Fibroblast of lung (primary cell): ENCODE measurements around the gene ACAD10. TPM values are rescaled to one million over a fixed set of nuclear protein-coding genes. Genes with fewer than 3 reads are reported as not detected.
"Not testable (repeated sequence)": the region's sequence is repeated elsewhere in the genome, so short reads cannot be mapped to it uniquely, and the experiment has no call there.

ENCODE experiments used
- DNase-seq, 2 donors: peaks; one replicate each; pipeline versions ENCODE4 v3.0.0 to v3.0.0-alpha.2; 2010; ENCODE audit warnings: low read depth in 2 of 2
- H2AFZ ChIP-seq: 2 replicates; pipeline ENCODE4 v1.5.1; 2012; ENCODE audit warnings: low read length, control low read depth, inconsistent platforms
- H3K27ac ChIP-seq: 2 replicates; pipeline ENCODE4 v1.5.1; 2011; ENCODE audit warnings: low read length, control low read depth; ENCODE audit not compliant: insufficient read depth
- H3K27me3 ChIP-seq: 2 replicates; pipeline ENCODE4 v1.5.1; 2011; ENCODE audit warnings: mild to moderate bottlenecking, low read length; ENCODE audit not compliant: control insufficient read depth, insufficient read depth
- H3K36me3 ChIP-seq: 2 replicates; pipeline ENCODE4 v1.5.1; 2011; ENCODE audit warnings: low read length; ENCODE audit not compliant: control insufficient read depth, insufficient read depth
- H3K4me1 ChIP-seq: 2 replicates; pipeline ENCODE4 v1.5.1; 2011; ENCODE audit warnings: low read length; ENCODE audit not compliant: control insufficient read depth, insufficient read depth; ENCODE audit errors: extremely low read depth
- H3K4me2 ChIP-seq: 2 replicates; pipeline ENCODE4 v1.5.1; 2011; ENCODE audit warnings: low read length, control low read depth; ENCODE audit not compliant: insufficient read depth; ENCODE audit errors: extremely low read depth
- H3K4me3 ChIP-seq, 4 experiments: fragments of 200-600 bp in 1 of 4; sonication (generic) in 1 of 4; replicated peaks in 1 of 4; 2 replicates each; pipeline ENCODE4 v1.5.1; 2011 to 2016; ENCODE audit warnings: low read length in 4 of 4, low read depth in 3 of 4, mild to moderate bottlenecking in 3 of 4, control low read depth in 2 of 4, inconsistent platforms in 1 of 4, mixed read lengths in 1 of 4; ENCODE audit not compliant: insufficient read depth in 1 of 4; ENCODE audit errors: control extremely low read depth in 1 of 4
- H3K79me2 ChIP-seq: 2 replicates; pipeline ENCODE4 v1.5.1; 2012; ENCODE audit warnings: mild to moderate bottlenecking, low read length, inconsistent platforms; ENCODE audit not compliant: control insufficient read depth, insufficient read depth
- H3K9ac ChIP-seq: 2 replicates; pipeline ENCODE4 v1.5.1; 2011; ENCODE audit warnings: mild to moderate bottlenecking, low read length, control low read depth; ENCODE audit not compliant: insufficient read depth
- H3K9me3 ChIP-seq: 2 replicates; pipeline ENCODE4 v1.5.1; 2012; ENCODE audit warnings: low read depth, low read length; ENCODE audit not compliant: control insufficient read depth, insufficient read depth
- H4K20me1 ChIP-seq: 2 replicates; pipeline ENCODE4 v1.5.1; 2011; ENCODE audit warnings: low read length; ENCODE audit not compliant: control insufficient read depth, insufficient read depth; ENCODE audit errors: extremely low read depth
- CTCF ChIP-seq, 2 donors: IDR thresholded peaks in 1 of 2; conservative IDR thresholded peaks in 1 of 2; 1 replicate in 1 of 2; 2 replicates in 1 of 2; pipeline ENCODE4 v1.5.1; 2011 to 2012; ENCODE audit warnings: low read length in 2 of 2, control low read depth in 1 of 2, inconsistent platforms in 1 of 2, low read depth in 1 of 2, mild to moderate bottlenecking in 1 of 2
- EZH2 ChIP-seq: IDR thresholded peaks from 2 replicates; pipeline ENCODE4 v1.5.1; 2012; ENCODE audit warnings: low read length, control low read depth, mild to moderate bottlenecking; ENCODE audit errors: missing control alignments
- polyA plus RNA-seq, 2 donors: library from polyadenylated mRNA; depleted of rRNA in 1 of 2; stranded (reverse) in 1 of 2; unstranded in 1 of 2; fragments of >200 nt; gene quantifications; 2 replicates each; pipeline ENCODE4 v1.2.1, GENCODE V29; 2011 to 2012; ENCODE audit warnings: missing spikeins in 1 of 2
- total RNA-seq: library from RNA; depleted of rRNA; stranded (reverse); fragments of >200 nt; gene quantifications from 2 replicates; pipeline ENCODE4 v1.2.1, GENCODE V29; 2014

ACAD10 gene
- total and polyA plus RNA-seq, 2 donors (not counting 1 experiment from before 2014, with no cell fraction given), result 11.2 to 19.8 TPM

- H4K20me1 ChIP-seq, result no peaks in the 10 kb centered on the region
Observed at GRCh38 chr12:111761706-111762105, 75.9 kb downstream of the ACAD10 start.

GRCh38 chr12:111763552-111763951, 77.7 kb downstream of the ACAD10 start:
- H3K4me2 ChIP-seq, H4K20me1 ChIP-seq, H3K4me1 ChIP-seq, H3K27ac ChIP-seq, H3K9me3 ChIP-seq, H3K79me2 ChIP-seq, H2AFZ ChIP-seq, H3K9ac ChIP-seq, H3K36me3 ChIP-seq, DNase-seq, H3K4me3 ChIP-seq, H3K27me3 ChIP-seq: not testable (repeated sequence)

More at GRCh38 chr12:111761706-111762105, 75.9 kb downstream of the ACAD10 start:
- peaks cover 6% of the 10 kb centered on the region for H3K4me1 ChIP-seq
- H3K4me3 ChIP-seq, result no peak overlapping the region
- no peaks in the 10 kb centered on the region for H3K79me2 ChIP-seq
- no peak for DNase-seq
- no peaks in the 10 kb centered on the region for H3K9me3 ChIP-seq
- H3K27ac ChIP-seq, result no peak overlapping the region
- no peak overlapping the region for H3K4me2 ChIP-seq
- no peak overlapping the region for H2AFZ ChIP-seq
- no peaks in the 10 kb centered on the region for H3K27me3 ChIP-seq
- TF ChIP-seq EZH2 (no peak), CTCF (conservative IDR thresholded peaks at IDR 0.05 in 1 of 2, IDR thresholded peaks at IDR 0.05 in 1 of 2; ENCODE audit: low read depth in 1 of 2, low read length in 2 of 2) (no peak)
- H3K9ac ChIP-seq, result no peak overlapping the region
- no peaks in the 10 kb centered on the region for H3K36me3 ChIP-seq

GRCh38 chr12:111764120-111764821, 78.4 kb downstream of the ACAD10 start:
- Histone ChIP-seq H3K4me3 (no peak overlapping the region), H2AFZ (no peak overlapping the region), H3K36me3 (no peaks in the 10 kb centered on the region), H3K27ac (no peak overlapping the region), H3K4me2 (no peak overlapping the region), H3K27me3 (no peaks in the 10 kb centered on the region), H4K20me1 (no peaks in the 10 kb centered on the region), H3K9me3 (no peaks in the 10 kb centered on the region), H3K4me1 (peaks cover 3% of the 10 kb centered on the region), H3K79me2 (no peaks in the 10 kb centered on the region), H3K9ac (no peak overlapping the region)
- TF ChIP-seq EZH2, result no peak
- no peak for TF ChIP-seq CTCF (conservative IDR thresholded peaks at IDR 0.05 in 1 of 2, IDR thresholded peaks at IDR 0.05 in 1 of 2; ENCODE audit: low read depth in 1 of 2, low read length in 2 of 2)
- DNase-seq, result no peak
